ENCODE data around the gene CES2.

Gene CES2

GRCh38 chr16:66888647-66889615, 46.4 kb upstream of the CES2 start:
- H3K4me2 ChIP-seq (ENCODE audit: low read depth, low read length, poor library complexity, severe bottlenecking) = no peak overlapping the region
- H3K9me2 ChIP-seq (replicated peaks; ENCODE audit: low read depth, low read length) = no peaks in the 10 kb centered on the region
- no peaks in the 10 kb centered on the region for H3K27me3 ChIP-seq (ENCODE audit: insufficient read depth, low read length, poor library complexity, severe bottlenecking)
- no peaks in the 10 kb centered on the region for H3F3A ChIP-seq (ENCODE audit: low read depth)
- H3K9ac ChIP-seq (ENCODE audit: low read depth, low read length, poor library complexity, severe bottlenecking) = no peak overlapping the region
- peaks cover 20% of the 10 kb centered on the region; the same call in 1 of the 2 replicates for H3K36me3 ChIP-seq (ENCODE audit: insufficient read depth, low read length)
- H3K9me3 ChIP-seq (ENCODE audit: insufficient read depth, low read depth, low read length) = no peaks in the 10 kb centered on the region
- no peak overlapping the region for H2AFZ ChIP-seq (ENCODE audit: low read length)
- no peak overlapping the region for H3K4me3 ChIP-seq (ENCODE audit: low read length, poor library complexity, severe bottlenecking)
- peaks cover 21% of the 10 kb centered on the region for H4K20me1 ChIP-seq (ENCODE audit: insufficient read depth, low read length, poor library complexity, severe bottlenecking)
- TF ChIP-seq EZH2phosphoT487 (IDR thresholded peaks at IDR 0.05; ENCODE audit: borderline replicate concordance) = no peak
- no peak for TF ChIP-seq CTCF (conservative IDR thresholded peaks at IDR 0.05; ENCODE audit: low read length)
- peaks cover 35% of the 10 kb centered on the region for H3K4me1 ChIP-seq (ENCODE audit: insufficient read depth, low read length, poor library complexity, severe bottlenecking)
- H3K79me2 ChIP-seq (ENCODE audit: insufficient read depth, low read length) = peaks cover 41% of the 10 kb centered on the region

GRCh38 chr16:66889622-66890021, 45.7 kb upstream of the CES2 start:
- Histone ChIP-seq H4K20me1 (ENCODE audit: insufficient read depth, low read length, poor library complexity, severe bottlenecking) (peaks cover 18% of the 10 kb centered on the region), H3K4me2 (ENCODE audit: low read depth, low read length, poor library complexity, severe bottlenecking) (no peak overlapping the region), H2AFZ (ENCODE audit: low read length) (no peak overlapping the region), H3K36me3 (ENCODE audit: insufficient read depth, low read length) (peaks cover 15% of the 10 kb centered on the region; the same call in 1 of the 2 replicates), H3K27me3 (ENCODE audit: insufficient read depth, low read length, poor library complexity, severe bottlenecking) (no peaks in the 10 kb centered on the region), H3K79me2 (ENCODE audit: insufficient read depth, low read length) (peaks cover 36% of the 10 kb centered on the region), H3K9ac (ENCODE audit: low read depth, low read length, poor library complexity, severe bottlenecking) (no peak overlapping the region), H3K9me2 (replicated peaks; ENCODE audit: low read depth, low read length) (no peaks in the 10 kb centered on the region), H3K4me1 (ENCODE audit: insufficient read depth, low read length, poor library complexity, severe bottlenecking) (peaks cover 31% of the 10 kb centered on the region), H3F3A (ENCODE audit: low read depth) (no peaks in the 10 kb centered on the region), H3K4me3 (ENCODE audit: low read length, poor library complexity, severe bottlenecking) (no peak overlapping the region), H3K9me3 (ENCODE audit: insufficient read depth, low read depth, low read length) (no peaks in the 10 kb centered on the region)
- TF ChIP-seq EZH2phosphoT487 (IDR thresholded peaks at IDR 0.05; ENCODE audit: borderline replicate concordance) = no peak
- TF ChIP-seq CTCF (conservative IDR thresholded peaks at IDR 0.05; ENCODE audit: low read length) = no peak

- no peak overlapping the region for H3K4me3 ChIP-seq (ENCODE audit: low read length, poor library complexity, severe bottlenecking)
- H3F3A ChIP-seq (ENCODE audit: low read depth) = no peaks in the 10 kb centered on the region
- H4K20me1 ChIP-seq (ENCODE audit: insufficient read depth, low read length, poor library complexity, severe bottlenecking) = peaks cover 6% of the 10 kb centered on the region
- TF ChIP-seq EZH2phosphoT487 (IDR thresholded peaks at IDR 0.05; ENCODE audit: borderline replicate concordance) (no peak), CTCF (conservative IDR thresholded peaks at IDR 0.05; ENCODE audit: low read length) (no peak)
- no peak overlapping the region for H2AFZ ChIP-seq (ENCODE audit: low read length)
- H3K79me2 ChIP-seq (ENCODE audit: insufficient read depth, low read length) = peaks cover 24% of the 10 kb centered on the region
- no peaks in the 10 kb centered on the region for H3K9me3 ChIP-seq (ENCODE audit: insufficient read depth, low read depth, low read length)
- H3K36me3 ChIP-seq (ENCODE audit: insufficient read depth, low read length) = peaks cover 4% of the 10 kb centered on the region; the same call in 1 of the 2 replicates
- H3K27me3 ChIP-seq (ENCODE audit: insufficient read depth, low read length, poor library complexity, severe bottlenecking) = no peaks in the 10 kb centered on the region
- no peak overlapping the region for H3K9ac ChIP-seq (ENCODE audit: low read depth, low read length, poor library complexity, severe bottlenecking)
- H3K9me2 ChIP-seq (replicated peaks; ENCODE audit: low read depth, low read length) = no peaks in the 10 kb centered on the region
- peaks cover 19% of the 10 kb centered on the region for H3K4me1 ChIP-seq (ENCODE audit: insufficient read depth, low read length, poor library complexity, severe bottlenecking)
- no peak overlapping the region for H3K4me2 ChIP-seq (ENCODE audit: low read depth, low read length, poor library complexity, severe bottlenecking)
Measured at GRCh38 chr16:66890799-66891198, 44.5 kb upstream of the CES2 start.
